Right lung (tissue), 5 donors: ENCODE data around the gene KCNC4. TPM values are rescaled to one million over a fixed set of nuclear protein-coding genes. Genes with fewer than 3 reads are reported as not detected.

ENCODE experiments used
- DNase-seq, 2 donors: peaks; one replicate each; pipeline ENCODE4 v3.0.0-alpha.2; 2013
- polyA plus RNA-seq, 5 donors: library from polyadenylated mRNA; unstranded; fragments of 120-200 nt; gene quantifications; one replicate each; pipeline versions ENCODE4 v1.2.1 to v1.2.3, GENCODE V29; 2013; ENCODE audit warnings: inconsistent platforms in 1 of 5, low replicate concordance in 1 of 5; ENCODE audit not compliant: insufficient read length in 5 of 5, insufficient read depth in 1 of 5

The KCNC4 gene
- polyA plus RNA-seq, 5 donors: 7.8 to 13.0 (median 10.9) TPM

DNA sequence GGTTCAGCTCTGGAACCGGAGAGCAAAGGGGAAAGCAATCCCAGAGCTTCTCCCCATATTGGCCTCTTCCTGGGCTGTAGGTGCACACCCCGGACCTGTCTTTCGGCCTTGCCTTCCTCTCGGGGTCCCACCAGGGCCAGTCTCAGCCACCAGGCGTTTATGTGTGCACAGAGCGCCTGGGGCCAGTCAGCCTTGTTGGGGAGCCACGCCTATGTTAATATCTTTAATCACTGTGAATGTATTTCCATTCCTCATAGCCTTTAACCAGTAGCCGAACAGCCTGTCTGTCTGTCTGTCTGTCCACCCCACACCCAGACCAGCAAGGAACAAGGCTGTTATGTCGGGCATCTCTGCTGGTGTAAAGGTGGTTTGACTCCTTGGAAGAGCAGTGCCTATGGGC is 18.8 kb downstream of the KCNC4 start:
- DNase-seq: no peak

DNA sequence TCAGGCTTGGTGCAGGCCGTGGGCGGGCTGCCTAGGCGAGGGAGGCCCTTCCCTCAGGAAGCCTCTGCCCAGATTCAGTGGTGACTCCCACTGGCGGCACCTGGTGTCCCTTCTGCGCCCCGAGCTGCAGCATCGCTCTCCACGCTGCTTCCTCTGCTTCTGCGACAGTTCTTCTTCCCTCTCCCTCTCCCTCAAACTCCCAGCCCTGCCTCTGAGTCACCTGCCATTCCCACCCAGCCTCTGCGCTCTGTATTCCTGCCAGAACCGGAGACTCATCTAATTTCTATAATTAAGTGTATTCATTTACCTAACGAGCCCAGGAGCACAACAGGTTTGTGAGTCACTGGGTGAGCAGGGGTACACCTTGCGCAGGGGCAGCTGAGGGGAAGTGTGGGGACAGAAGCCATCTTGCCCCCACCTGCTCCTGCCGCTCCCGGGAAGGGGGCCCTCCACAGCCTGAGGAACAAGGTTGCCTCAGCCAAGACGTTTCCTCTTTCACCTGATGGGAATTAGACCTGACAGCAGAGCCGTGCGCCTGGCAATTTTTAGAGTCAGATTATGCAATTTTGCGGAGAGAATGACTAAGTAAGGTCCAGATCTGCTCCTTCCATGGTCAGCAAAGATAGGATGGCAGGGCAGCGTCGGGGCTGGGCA is 19.4 kb downstream of the KCNC4 start:
- DNase-seq: no peak

DNA sequence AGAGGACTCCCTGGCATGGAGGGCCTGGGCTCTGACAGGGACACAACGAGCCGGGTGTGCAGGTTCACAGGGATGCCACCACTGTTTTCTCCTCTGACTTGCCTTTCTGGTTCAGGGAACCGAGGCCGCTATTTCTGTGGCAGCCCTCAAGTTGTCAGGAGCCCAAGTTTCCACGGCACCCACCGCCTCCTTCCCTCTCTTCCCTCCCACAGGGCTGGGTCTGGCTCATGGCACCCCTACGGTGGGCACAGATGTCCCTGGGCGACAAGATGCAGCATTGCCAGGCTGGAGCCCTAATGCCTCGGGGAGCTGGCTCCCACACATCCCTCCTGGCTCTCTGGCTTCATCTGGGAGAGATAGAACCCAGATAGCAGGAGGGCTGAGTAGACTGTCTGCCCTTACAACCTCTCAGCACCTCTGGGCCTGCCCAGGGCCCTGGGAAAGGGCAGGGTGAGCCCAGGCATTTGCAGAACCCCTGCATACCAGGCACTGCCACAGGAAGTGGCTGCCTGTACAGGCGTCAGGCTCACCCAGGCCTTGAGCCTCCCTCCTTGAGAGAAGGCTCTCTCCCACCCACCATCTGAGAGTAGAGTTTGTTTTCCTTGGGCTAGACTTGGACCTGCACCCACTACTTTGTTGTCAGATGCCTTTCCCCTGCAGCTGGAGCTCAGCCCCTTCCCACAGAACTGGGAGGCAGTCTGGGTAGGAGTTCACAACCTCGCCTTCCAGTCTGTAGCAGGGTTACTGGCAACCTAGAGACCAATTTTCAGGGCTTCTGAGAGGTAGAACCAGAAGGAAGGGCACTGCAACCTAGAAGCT is 20.5 kb downstream of the KCNC4 start:
- DNase-seq: no peak

DNA sequence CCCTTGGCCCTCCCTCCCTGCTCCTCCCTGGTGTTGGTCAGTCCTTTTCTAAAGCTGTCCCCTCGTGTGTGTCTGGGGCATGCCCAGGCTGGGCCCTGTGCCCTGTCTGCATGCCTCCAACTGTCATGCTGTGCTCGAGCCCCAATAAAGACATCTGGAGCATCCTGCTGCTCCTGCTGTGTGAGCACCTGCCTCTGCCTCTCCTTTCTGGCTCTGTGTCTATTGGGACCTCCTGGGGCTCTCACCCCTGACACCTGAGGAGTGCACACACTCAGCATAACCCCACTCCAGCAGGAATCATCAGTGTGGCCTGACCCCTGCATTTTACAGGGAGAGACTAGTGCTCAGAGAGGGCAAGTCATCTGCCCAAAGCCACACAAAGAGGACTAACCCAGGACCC is 23.7 kb downstream of the KCNC4 start:
- no peak for DNase-seq

DNA sequence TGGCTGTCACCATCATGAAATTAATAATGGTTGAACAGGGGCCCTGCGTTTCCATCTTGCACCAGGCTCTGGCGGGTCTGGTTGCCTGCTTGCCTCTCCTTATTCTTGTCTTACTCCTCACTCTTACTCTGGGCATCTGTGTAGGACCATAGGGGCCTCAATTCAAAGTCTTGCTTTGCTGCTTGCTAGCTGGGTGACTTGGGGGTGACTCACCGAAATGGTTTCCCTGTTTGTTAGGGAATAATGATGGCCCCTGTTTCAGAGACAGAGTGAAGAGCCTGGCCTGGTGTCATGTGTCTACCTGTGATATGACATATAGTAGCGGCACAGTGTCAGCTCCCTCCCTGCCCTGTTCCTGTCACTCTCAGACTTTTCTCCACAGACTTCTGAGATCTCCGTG is 24.6 kb downstream of the KCNC4 start:
- no peak for DNase-seq

DNA sequence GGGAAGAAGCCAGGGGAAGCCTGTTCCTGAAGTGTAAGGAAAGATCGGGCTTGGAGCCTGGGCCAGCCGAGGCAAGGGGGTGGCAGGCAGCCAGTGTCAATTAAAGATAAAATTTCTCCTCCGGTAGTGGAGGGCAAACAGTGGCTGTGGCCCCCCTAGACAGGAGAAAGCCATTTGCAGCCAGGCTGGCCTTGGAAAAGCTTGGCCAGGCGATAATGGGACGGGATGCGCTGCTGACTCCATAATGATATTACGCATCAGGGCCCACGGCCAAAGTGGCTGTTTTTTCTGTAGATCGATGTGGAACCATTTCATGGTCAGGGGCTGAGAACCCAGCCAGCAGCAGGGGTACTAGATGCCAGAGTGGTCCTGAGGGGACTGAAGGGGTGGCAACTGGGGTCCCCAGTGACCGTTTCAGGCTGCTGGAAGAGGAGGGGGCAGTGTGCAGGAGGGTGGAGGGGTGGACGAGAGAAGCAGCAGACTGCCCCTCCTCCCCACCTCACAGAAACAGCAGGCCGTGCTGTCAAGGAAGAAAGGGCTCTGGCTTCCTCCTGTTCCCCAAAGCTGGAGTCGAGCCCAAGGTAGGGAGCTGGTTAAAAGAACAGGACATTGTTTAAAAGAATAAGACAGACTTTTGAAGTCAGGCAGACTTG is 25.2 kb downstream of the KCNC4 start:
- DNase-seq: no peak

DNA sequence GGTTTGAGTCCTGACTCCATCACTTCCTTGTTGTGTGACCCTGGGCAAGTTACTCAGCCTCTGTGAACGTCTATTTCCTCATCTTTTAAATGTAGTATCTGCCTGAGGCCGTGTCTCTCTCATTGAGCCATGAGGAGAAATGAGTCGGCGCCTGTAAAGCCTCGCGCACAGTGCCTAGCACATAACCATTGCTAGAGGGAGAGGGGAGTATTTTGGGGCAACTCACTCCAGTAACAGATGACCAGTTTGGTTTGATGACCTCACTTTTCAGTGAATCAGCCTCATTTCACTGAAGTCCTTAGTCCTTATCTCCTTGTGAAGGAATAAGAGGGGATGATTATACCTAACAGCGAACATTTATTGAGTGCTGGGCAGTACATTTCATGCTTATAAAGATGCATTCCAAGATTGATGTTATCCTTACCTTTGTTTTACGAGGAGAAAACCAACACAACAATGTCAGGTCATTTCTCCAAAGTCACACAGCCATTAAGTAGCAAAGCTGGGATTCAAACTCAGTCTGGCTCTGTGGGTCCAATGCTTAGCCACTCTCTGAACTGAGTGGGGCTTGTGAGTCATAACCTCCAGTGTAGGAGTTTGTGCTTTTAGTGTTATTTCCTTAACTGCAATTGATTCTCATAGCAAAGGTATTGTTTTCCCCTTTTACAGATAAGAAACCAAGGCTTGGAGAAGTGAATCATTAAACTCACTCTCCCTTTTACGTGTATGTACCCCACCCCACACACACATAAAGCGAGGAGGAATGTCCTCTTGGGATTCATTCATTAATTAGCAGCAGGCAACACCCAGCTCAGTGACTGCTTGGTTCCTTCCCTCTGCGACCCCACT is 25.9 kb downstream of the KCNC4 start:
- DNase-seq: no peak

DNA sequence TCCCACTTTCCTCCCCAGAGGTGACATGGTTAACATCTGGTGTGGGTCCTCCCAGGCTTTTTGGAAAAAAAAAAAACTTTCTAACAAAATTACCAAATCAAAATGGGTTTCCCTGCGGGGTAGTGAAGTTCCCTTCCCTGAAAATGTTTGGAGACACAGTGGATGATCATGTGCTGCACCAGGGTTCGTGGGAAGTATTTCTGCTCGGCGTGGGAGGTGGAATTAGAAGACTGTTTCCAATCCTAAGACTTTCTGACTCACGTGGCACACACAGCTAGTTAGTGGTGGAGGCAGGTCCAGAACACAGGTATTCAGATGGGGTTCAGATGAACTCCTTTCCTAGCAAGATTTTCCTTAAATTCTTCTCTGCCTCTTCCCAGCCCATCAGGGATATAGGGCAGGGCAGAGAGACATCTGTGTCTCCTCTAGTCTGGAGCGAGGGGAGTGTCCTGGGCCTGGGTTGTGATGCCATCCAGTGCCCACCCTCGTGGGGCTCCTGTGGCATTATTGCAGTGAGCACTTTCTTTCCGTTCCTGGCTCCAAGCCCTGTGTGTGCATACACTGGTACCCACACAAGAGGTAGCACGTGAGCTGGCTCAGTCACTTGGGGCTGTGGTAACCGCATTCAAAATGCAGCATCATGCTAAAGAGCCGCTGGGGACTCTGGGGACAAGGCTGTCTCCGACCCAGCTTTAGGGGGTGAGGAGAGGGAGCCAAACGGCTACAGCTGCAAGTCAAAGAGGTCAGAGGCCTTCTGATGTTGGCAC is 27.5 kb downstream of the KCNC4 start:
- DNase-seq: no peak

DNA sequence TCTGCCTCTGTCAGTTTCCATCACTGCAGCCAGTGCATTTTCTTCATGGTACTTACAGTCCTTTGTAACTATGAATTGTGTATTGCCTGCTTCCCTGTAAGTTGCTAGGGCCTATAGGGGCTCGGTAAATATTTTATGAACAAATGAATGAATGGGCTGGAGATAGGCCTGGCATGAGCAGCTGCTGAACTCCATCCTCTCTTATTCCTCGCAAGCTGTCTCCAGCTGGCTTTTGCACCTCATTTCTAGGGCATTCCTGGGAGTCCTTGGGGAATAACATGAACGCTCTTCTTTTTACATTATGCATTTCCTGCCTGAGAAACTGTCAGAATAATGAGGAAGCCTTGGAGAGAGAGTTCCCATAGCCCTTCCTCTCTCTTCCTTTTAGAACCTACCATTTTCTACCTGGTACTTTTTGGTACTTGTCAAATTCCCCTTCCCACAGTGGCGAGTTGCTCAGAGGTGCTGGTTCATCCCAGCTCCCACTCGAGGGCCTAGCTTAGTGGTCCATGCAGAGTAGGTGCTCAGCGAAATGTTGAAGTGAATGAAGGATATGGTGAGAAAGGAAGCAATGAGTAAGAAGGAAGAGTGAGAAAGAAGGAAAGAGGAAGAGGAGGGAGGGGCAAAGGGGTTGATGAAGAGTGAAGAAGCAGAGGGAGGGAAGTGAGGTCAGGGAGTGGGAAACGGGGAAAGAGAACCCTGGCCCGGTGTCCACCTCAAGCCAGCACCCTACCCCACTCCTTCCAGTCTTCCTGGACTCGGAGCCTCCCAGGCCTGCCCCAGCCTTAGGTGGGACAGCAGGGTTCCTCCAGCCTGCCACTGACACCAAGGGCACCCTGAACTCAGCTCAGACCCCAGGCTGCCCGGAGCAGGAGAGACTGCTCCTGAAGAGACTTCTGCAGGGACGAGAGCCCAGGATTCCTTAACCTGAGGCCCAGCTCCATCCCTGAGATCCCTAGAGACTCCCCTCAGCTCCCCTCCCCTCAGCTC is 29.6 kb downstream of the KCNC4 start:
- DNase-seq: peak in 1 of 2 donors; percentile 31

DNA sequence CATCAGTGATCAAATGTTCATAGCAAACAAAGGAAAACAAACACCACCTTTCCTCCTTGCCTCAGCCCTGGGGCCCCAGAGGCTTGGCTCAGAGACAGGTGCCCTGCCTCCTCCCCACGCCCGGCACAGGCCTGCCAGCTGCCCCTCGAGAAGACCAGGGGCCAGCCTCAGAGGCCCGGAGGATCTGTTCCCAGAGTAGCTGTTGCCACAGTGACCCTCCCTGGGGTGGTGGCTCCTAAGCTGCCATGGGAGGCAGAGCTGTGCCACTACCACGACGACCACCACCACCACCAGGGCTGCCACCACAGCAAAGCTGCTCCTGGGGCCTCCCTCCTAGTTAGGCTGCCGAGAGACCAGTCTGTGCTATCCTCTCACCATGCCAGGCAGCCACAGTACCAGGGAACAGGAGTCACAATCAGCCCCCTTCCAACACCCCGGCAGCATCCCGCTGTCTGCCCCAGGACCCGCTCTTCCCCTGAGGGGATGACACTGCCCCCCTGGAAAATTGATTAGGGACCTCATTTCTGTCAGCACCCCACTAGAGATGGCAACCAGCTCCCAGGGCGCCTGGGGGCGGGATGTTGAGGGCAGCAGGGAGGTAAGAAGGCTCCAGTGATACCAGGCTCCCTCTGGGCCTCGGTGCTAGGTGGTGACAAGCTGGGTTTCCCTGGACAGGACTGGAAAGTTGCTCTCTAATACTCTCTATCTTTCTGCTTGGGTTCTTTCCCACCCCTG is 30.5 kb downstream of the KCNC4 start:
- DNase-seq: no peak

DNA sequence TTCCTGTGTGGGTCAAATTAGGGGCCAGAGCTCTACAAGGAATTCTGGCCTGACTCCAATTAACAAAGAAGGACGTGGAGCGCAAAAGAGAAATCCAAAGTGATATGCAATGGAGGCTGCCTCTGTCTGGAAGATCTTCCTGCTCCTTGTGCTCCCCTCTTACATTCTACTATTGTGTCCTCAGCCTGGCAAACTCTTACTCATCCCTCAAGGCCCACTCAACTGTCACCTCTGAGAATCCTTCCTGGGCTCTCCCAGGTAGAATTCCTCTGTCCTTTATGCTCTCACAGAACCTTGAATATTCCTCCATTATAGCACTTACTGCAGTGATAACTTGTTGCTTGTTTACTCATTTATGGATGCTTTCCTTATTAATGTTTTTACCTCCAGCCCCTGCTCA is 31.4 kb downstream of the KCNC4 start:
- DNase-seq: no peak

DNA sequence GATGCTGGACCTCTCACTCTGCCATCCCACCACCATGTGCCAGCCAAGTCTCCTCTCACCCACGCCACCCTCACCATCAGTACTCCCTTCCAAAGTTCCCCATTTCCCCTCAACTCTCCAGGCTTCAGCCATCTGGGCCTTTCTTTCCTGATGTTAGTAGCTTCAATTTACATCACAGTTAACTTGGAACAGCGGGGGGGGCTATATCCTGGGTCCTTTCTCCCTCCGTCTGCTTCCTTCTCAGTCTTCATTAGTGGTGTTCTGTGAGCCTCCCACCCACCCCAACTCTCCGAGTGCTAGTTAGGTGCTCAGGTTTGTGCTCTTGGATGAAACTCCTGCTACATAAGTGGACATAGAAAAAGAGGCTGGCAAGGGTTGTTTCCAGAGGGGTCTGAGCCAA is 31.9 kb downstream of the KCNC4 start:
- DNase-seq: no peak

DNA sequence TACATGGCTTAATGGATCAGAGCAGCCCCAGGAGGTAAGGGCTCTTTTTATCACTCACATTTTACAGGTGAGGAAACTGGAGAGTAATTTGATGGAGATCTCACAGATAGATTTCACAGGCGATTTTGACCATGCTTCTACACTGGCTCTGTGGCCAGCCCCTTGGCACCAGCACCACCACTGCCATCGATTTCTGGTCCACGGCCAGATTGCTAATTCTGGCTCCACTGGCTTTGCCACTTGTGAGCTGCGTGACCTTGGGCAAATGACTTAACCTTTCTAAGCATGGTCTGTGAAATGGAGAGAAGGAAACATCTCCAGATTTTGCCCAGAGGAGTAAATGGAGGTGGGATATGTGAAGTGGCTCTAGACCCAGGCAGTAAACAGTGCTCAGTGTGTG is 32.6 kb downstream of the KCNC4 start:
- no peak for DNase-seq

DNA sequence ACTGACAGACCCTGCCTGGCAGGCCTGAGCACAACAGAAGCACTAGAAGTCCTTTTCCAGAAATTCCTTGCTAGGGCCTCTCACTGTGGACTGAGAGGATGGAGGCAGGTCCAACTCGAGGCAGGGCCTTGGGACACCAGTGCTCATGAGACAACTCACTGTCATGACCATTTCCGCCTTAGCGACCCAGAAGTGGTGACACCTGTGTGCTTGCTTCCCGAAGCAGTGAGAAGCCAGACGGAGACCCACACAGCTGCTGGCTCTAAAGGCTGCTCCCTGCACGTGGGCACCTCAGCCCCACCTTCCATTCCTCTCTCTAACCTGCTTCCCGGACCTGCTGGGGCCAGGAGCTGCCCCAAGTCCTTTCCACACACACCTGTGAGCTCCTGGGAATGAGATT is 33.0 kb downstream of the KCNC4 start:
- DNase-seq: no peak

DNA sequence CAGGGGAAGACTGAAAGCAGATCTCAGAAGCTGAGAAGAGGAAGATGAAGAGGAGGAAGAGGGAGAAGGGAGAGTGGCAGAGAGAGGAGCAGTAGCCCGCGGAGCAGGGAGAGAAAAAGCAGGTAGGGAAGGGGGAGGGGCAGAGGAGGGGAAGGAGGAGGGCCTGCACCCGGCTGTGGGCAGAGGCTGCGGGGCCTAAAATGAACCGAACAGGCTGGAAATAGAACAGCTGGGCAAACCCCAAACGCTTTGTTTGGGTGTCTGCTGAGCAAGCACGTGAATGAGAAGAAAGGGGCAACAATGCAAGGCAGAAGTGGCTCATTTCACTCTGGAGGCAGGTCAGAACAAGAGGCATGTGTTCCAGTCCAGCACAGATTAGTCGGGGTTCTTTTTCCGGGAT is 33.5 kb downstream of the KCNC4 start:
- no peak for DNase-seq

DNA sequence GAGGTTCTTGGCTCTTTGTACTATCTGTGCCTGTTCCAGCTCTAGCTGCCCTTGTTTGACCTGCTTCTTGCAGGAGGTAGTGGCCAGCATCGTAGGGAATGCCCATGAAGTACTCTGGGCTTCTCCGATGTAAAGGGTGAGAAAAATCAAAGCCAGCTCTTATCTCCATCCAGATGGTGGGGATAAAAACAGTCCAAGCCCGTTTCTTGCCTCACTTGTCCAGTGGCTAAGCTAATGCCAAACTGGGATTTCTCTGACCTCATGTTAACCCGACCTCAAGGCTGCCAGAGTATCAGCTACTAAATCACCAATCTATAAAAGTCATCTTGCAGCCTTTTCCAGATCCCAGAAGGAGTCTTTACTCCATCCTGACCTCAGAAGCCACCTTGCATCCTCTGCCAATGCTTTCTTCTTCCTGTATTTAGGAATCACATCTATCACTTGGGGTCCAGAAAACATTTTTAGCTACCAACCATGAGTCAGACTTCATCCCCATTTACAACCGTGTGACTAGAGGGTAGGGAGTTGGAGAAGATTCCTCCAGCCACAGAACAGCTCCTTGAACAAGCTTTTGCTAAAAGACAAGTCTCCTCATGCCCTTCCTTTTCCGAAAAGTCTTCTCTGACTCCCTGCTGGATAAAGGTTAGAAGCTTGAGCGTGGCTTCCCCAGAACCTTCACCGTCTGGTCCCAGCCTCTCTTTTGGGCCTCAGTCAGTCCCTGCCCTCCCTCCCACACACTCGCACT is 35.9 kb downstream of the KCNC4 start:
- no peak for DNase-seq

DNA sequence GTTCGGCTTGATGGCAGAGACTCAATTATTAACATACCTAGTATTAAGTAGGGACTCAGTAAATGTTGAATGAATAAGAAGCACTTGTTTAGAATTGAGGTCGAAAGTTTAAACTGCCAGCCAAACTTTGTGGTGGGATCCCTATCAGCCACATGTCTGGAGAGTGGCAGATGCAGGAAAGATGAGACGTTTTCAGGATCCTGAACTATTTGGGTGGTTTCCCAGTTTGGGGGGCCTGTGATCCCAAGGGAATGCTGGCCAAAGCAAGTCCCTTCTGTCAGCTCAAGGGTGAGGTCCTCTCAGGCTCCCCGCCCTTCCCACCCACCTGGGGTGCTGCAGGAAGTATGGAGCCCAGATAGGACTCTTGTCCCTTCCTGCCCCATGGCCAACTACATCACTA is 38.6 kb downstream of the KCNC4 start:
- no peak for DNase-seq

DNA sequence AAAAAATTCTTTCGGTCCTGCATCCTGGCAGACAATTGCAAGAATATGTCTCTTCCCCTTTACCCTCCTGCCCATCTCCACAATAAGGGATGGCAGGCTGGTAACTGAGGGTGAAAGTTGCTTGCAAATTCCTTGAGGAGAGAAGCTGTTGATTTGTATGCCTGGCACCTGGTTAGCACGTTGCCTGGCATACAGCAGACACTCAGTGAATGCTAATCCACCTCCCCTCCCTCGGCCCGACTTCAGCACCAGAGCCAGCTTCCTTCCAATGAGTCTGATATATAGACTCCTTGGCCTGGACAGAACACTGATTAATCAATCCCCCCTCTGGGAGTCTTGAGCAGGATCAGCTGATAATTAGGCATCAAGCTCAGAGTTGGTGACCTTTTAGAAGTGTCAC is 39.1 kb downstream of the KCNC4 start:
- no peak for DNase-seq

DNA sequence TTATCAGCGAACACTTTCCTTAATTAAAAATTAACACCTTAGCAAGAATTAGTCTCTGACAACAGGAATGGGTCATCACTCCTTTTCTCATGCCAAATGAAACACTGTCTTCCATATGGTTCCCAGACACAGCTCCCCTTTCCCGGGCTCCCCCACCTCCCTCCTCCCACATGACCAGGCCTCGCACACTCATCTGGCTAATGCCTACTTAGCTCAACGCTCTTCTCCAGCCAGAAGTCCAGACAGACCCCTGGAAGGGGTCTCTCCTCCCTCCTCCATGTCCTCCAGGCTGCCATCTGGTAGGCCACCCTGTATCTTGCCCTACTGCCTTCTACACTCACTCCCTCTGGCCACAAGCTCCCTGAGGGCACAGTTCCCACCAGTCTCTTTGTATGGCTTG is 39.9 kb downstream of the KCNC4 start:
- DNase-seq: no peak
